NCI-H345 (cell line): Measurements from ENCODE around the gene FUT4.
"Not testable (repeated sequence)": the region's sequence is repeated elsewhere in the genome, so short reads cannot be mapped to it uniquely, and the experiment has no call there.

Experiments
- DNase-seq: peaks from one replicate; lab custom pipeline; 2025; lab: John Stamatoyannopoulos, UW

Gene FUT4

DNA sequence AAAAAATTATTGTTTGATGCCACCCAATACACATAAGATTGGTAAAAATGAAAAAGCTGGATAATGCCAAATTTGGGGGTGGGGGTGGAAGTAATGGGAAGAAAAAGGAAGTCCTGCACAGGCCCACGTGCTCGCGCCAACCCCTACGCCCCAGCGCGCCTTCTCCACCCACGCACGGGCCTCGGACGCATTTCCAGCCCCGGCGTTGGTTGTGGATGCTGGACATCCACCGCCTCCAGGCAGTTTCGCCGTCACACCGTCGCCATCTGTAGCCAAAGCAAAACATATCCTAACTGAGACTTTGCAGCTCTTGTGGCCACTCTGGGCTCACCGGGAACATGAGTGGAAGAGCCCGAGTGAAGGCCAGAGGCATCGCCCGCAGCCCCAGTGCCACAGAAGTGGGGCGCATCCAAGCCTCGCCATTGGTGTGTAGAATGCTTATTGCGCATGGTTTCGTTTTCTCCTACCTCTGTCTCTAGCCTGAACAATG, 23.5 kb downstream of the FUT4 start, which contains the start of gene PIWIL4:
PIWIL4 (plus strand) TSS at position 188 of the 490 bp plus-strand sequence; CDS start at position 339, 151 bp downstream.
- DNase-seq, result no peak

- no peak for DNase-seq
Observed at GRCh38 chr11:94568200-94568599, 24.5 kb downstream of the FUT4 start.

- no peak for DNase-seq
Observed at GRCh38 chr11:94568717-94569116, 25.0 kb downstream of the FUT4 start.

- not testable (repeated sequence) for DNase-seq
Observed at GRCh38 chr11:94572975-94573374, 29.3 kb downstream of the FUT4 start.

DNA sequence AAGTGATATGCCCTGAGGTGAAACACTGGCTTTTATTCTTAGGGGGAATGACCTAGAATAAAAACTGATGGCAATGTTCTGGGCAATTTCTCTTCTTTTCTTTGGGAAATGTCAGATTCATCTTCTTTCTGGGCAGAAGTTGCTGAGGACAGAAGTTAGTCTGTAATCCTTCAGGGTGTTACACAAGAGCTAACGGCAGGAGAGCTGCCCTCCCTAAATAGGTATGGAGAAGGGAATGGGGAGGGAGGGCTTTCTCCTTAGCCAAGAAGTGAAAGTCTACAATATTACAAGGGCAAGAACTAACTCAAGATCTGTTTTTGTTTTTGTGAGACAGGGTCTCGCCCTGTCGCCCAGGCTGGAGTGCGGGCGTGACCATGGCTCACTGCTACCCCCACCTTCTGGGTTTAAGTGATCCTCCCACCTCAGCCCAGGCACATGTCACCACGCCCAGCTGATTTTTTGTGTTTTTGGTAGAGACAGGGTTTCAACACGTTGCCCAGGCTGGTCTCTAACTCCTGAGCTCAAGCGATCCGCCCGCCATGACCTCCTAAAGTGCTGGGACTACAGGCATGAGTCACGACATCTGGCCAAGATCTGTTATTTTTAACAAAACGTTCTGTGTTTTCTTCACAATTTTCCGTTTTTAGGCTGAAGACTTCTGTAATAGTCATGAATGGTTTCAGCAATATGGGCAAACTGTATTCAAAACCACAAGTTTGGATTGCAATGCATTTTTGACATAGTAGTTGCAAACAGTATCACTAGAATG, 30.7 kb downstream of the FUT4 start:
- DNase-seq, result no peak

- no peak for DNase-seq
Observed at GRCh38 chr11:94576306-94576705, 32.6 kb downstream of the FUT4 start.

DNA sequence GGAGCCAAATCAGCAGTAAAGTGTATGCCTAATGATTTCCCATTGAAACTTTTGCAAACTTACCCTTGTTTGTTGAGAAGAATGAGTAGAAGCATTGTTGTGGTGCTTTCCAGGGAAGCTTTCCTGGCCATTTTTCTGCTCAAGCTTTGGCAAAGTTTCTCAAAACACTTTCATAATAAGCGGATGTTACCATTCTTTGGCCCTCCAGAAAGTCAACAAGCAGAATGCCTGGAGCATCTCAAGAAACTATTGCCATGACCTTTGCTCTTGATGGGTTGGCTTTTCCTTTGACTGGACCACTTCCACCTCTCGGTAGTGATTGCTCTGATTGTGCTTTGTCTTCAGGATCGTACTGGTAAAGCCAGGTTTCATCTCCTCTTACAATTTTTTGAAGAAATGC, 34.1 kb downstream of the FUT4 start:
- no peak for DNase-seq

- DNase-seq, result no peak
Observed at GRCh38 chr11:94581926-94582325, 38.2 kb downstream of the FUT4 start.

- peak; percentile 7 for DNase-seq
Observed at GRCh38 chr11:94583213-94583865, 39.6 kb downstream of the FUT4 start.

GRCh38 chr11:94583866-94584500, 40.3 kb downstream of the FUT4 start:
- DNase-seq, result no peak

DNA sequence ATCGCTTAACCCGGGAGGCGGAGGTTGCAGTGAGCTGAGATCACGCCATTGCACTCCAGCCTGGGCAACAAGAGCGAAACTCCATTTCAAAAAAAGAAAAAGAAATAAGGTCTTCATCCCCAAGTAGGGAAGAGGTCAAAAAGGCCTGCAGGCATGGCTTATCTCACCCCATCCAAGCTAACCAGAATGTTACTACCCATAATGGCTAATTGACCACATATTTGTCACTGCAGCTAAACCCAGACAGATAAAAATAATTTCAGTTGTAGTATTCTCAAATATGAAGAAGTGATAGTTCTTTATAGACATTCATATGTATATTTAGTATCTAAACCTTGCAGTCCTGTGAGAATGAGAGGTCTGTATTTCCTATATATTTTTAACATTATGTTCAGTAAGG, 41.3 kb downstream of the FUT4 start:
- DNase-seq, result no peak

- no peak for DNase-seq
Observed at GRCh38 chr11:94585399-94585798, 41.7 kb downstream of the FUT4 start.

DNA sequence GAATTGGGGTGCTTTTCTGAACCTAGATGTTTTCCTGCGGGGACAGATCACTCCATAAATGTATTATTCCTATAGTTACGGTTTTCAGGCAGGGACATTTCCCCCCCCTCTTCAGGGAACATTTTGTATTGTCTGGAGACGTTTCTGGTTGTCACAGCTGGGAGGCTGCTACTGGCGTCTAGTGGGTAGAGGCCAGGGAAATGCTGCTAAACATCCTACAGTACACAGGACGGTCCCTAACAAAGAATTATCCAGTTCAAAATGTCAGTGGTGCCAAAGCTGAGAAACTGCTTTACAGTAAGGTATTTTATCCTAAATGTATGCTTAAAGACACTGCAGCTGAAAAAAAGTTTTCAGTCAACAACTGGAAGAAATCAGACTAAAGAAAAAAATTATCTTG, 42.8 kb downstream of the FUT4 start:
- no peak for DNase-seq

GRCh38 chr11:94586978-94587377, 43.3 kb downstream of the FUT4 start:
- no peak for DNase-seq

DNA sequence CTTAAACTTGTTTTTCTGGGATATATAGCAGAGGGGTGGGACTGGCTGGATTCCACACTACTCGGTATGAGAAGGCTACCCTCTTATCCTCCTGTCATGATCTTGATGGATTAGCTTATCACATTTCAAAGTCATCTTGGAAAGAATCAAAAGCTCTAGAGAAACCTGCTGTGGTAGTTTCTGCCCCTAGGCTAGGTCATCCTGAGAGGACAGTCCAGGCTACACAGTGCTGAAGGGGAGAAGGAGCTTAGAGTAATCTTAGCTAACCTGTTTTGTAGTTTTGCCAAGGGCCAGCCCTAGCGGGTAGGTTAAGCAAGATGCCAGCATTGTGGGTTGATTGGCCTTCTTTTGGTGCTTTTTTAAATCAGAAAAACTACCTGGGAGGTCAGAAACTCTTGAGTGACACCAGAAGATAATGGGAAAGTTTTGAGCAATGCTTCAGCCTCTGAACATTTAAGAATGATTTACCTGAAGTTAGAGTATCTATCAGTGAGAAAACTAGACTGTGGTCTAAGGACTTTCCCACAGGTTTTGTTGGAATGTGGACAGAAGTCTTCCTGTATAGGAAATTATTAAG, 44.7 kb downstream of the FUT4 start:
- DNase-seq, result no peak

DNA sequence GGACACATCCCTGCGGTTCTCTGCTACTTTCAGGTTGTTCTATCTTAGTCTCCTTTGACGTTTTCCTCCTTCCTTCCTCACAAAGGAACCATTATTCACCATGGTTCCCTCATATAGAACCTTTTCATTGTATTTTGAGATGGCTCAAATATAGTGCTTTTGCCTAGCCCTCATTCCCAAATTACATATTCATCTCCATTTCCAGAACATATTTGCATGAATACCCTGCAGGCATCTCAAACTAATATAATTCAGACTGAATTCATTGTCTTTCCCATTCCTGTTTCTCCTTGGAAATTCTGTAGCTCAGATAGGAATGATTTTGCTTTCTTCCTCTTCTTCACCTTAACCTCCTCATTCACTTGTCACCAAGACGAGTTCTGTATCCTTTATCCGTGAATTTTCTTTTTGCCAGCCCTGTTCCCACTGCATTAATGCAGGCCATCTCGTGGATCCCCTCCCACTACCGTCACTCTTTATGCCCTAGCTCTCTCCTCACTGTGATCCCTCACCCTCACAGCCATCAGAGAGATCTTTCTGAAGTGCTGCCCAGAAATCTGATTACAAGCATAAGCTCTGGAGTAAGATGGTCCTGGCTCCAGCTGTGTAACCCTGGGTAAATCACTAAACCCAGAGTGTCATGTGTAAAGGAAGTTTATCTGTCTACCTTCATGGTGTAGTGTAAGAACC, 46.8 kb downstream of the FUT4 start:
- no peak for DNase-seq

- no peak for DNase-seq
Observed at GRCh38 chr11:94593030-94593429, 49.3 kb downstream of the FUT4 start.

DNA sequence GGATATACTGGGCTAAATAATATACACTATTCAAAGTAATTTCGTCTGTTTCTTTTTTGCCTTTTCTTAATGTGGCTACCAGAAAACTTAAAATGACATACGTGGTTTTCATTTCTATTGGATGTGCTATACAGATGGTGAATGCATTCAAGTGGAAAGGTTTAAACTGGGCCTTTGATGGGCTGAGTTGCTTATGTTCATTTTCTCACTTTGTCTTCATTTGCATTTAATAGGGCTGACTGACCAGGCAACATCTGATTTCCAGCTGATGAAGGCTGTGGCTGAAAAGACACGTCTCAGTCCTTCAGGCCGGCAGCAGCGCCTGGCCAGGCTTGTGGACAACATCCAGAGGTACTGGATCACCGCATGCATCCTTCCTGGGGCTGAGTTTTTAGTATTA, 51.4 kb downstream of the FUT4 start:
- DNase-seq, result no peak

DNA sequence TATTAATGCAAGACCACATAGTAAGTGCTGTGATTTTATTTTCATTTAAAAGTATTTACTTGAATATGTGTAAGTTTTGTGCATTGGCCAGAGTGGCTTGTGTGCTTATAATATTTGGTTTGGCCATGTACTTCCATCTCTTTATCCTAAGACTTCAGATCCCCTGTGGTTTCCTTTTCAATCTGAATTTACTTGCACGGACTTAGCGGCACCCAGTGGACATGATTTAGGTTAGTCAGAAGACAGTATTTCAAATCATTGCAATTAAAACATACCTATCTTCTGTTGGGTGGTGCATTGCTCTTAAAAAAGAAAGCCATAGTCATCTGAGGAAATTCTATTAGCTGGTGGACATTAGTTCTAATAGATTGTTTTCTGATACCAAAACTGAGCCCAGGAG, 54.2 kb downstream of the FUT4 start:
- DNase-seq, result no peak
